ENCODE results near the gene LHX3.
A peak's percentile ranks its signal among the peaks of the same experiment; 100 is the strongest.

The LHX3 gene

GRCh38 chr9:136204838-136205706 lies at the start of gene LHX3:
Gene LHX3 (minus strand): TSS chr9:136205128. CDS start chr9:136205012, 116 bp downstream.
- no peak for DNase-seq

DNA sequence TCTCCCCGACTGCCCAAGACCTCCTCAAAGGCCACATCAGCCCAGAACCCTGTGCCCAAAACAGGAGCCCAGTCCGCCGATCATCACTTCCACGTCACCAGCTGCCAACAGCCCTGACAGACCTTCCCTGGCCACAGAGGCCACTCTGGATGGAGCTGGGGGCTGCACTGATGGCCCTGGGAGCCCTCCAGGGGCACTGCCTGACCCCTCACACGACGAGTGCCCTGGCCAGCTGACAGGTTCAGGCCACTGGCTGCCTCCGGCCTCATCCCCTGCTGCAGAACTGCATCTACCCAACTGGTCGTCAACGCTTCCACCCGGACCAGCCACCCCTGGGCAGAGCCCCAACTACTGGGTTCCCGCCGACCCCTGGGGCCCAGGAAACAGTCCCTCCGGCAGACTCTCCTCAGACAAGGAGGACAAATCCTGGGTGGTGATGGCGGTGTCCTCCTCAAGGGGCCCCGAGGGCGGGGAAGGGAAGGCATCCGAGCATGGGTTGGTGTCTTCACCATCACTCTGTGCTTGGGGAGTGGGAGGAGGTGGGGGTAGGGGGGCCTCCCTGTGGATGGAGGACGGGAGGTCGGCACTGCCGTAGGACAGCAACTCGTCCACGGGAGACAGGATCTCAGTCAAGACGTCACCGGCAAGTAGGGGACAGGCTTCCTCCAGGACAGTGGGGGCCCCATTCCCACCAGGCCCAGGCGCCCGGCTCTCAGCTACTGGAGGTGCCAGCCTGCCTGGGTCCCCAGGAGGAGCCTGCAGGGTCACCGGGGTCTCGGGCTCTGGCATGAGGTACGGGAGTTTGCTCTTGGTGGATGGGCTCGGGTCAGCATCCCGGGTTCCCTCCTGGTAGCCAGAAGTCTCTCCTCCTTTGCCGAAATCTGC lies 48.6 kb upstream of the LHX3 start:
- DNase-seq = no peak

GRCh38 chr9:136252846-136253245 lies 47.9 kb upstream of the LHX3 start:
- DNase-seq = no peak

DNA sequence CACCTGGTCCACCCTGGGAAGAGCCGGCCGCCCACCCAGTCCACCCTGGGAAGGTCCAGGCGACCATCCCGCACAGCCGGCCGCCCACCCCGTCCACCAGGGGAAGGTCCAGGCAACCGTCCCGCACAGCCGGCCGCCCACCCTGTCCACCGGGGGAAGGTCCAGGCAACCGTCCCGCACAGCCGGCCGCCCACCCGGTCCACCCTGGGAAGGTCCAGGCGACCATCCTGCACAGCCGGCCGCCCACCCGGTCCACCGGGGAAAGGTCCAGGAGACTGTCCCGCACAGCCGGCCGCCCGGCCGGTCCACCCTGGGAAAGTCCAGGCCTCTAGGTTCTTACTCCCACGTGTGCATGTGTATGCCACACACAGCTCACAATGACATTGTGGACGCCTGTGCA lies 47.4 kb upstream of the LHX3 start:
- DNase-seq = no peak

DNA sequence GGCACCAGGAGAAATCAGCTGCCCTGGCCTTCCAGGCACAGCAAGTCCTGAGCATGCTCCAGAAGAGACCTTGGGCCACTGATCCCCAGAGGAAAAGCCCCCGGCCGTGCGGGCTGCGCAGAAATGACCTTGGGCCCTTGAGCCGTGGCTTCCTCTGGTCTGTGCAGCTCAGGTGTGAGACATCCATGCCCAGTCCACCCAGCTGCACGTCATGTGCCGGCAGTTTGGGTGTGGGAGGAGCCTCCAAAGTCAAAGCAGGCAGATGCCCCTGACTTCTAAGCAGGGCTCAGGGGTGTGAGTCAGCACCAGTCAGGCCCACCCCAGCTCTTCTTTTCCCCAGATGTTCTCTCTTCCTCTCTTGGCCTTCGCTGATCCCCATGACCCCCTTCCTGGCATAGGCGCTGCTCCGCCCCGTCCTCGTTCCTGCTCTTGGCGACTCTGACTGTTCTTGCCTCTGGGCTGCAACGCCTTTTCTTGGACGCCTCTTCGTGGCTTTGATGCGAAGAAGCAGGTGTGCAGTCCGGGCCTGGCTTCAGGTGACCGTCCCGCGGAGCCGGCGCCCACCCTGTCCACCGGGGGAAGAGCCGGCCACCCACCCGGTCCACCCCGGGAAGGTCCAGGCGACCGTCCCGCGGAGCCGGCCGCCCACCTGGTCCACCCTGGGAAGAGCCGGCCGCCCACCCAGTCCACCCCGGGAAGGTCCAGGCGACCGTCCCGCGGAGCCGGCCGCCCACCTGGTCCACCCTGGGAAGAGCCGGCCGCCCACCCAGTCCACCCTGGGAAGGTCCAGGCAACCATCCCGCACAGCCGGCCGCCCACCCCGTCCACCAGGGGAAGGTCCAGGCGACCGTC lies 46.6 kb upstream of the LHX3 start:
- DNase-seq = no peak

DNA sequence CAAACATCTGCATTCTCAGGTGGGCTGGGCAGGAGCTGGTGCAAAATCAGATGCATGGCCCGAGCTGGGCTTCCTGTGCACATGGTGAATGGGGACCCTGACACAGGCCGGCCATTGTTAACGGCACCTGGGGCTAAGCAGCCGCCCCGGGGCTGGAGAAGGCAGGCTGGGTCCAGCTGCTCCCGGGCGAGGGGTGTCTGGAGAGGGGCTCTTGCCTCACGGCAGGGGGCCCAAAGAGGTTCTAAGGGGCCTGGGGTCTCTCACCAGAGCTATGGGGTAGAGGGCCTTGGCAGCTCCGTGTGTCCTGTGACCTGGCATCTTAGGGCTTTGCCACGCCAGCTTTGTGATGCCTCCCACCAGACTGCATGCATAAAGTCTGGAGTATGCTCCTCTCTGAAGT lies 45.7 kb upstream of the LHX3 start:
- no peak for DNase-seq

DNA sequence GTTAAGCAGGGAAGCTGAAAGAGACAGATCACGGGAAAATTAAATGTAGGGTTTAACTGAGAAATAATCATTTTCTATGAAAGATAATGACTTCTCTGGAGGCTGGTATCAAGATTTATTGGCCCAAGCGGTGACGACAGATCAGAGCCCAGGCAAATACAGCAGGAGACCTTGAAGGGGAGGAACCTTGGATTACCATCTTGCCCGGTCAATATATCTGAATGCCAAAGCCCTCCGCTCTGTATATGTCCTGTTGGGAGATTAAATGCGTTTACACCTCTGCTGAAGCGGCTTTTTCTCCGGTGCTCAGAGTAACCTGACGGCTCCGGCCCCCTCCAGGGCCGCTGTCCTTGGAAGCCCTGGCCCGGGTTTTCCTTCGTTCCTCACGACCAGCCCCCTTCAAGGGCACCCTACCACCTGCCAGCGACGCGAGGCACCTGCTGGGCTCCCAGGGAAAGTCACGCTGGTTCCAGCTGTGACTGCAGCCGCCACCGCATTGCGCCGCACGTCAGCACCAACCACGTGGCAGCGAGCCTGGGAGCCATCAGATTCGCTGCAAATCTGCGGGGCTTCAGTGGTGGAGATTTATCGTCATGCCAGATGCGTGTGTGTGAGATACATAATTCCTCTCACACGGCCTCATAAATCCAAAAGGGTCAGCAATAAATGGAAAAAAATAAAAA lies 45.1 kb upstream of the LHX3 start:
- DNase-seq = no peak

GRCh38 chr9:136248951-136249876 lies 44.3 kb upstream of the LHX3 start:
- no peak for DNase-seq

GRCh38 chr9:136247947-136248637 lies 43.2 kb upstream of the LHX3 start:
- DNase-seq = no peak

GRCh38 chr9:136247551-136247916 lies 42.6 kb upstream of the LHX3 start:
- no peak for DNase-seq

- DNase-seq = no peak
Observed at GRCh38 chr9:136246849-136247550, 42.1 kb upstream of the LHX3 start.

GRCh38 chr9:136245219-136246150 lies 40.6 kb upstream of the LHX3 start, which contains the start of gene QSOX2:
Gene QSOX2 (minus strand): TSS chr9:136245812. CDS start chr9:136245803, 9 bp downstream.
- DNase-seq = peak in 1 of 2 experiments; percentile 78

DNA sequence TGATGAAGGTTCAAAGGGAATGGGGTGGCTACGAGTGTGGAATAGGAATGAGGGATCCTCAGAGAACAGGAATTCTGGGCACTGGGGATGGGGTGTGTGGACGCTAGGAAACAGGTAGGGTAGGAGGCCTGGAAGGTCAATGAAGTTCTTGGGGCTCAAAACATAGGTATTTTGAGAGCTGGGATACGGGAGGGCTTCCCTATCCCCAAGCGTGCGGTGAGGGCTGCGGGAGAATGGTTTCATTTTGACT lies 40.0 kb upstream of the LHX3 start:
- no peak for DNase-seq

- no peak for DNase-seq
Observed at GRCh38 chr9:136244122-136244968, 39.4 kb upstream of the LHX3 start.

DNA sequence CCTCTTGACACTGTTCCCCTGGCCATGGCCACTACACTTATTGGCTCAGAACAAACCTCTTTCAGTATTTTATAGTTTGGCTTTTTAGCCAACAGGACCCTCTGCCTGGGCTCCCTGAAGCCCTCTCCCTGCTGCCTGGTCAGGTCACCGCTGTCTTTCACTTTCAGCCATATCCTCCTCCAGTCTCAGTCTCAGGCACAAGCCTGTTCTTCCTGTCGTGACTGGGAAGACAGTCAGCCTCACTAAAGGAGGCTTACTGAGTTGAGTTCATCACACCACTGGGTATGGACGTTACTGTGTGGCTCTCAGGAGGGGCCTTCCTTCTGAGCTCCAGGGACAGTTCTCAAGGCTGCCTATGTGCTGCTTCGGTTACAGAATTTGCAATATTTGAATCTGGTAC lies 38.7 kb upstream of the LHX3 start:
- no peak for DNase-seq

DNA sequence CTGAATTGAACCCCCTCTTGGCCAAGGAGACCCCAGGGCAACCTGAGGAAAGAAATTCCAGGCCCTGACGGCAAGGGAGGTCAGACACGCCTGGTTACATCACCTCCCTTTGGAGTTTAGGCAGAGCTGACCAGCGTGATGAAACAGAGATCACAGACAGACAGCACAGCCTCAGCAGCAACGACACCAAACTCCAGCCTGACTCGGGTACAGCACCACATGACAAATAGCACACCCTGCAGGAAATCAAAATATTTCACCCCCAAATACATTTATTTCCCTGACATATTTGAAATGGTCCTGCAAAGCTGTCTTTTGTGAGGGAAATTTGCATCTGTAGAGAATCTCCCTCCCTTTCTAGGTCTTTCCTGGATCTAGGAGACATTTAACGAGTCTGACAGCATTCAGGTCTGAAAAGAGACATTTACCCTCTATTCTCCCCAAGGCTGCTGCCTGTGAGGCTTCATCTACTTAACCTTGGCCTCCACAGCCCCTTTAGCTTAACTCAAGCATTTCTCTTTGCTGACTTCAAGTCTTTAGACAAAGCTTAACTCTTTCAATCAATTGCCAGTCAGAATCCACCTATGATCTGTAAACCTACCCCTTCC lies 38.1 kb upstream of the LHX3 start:
- DNase-seq = no peak

DNA sequence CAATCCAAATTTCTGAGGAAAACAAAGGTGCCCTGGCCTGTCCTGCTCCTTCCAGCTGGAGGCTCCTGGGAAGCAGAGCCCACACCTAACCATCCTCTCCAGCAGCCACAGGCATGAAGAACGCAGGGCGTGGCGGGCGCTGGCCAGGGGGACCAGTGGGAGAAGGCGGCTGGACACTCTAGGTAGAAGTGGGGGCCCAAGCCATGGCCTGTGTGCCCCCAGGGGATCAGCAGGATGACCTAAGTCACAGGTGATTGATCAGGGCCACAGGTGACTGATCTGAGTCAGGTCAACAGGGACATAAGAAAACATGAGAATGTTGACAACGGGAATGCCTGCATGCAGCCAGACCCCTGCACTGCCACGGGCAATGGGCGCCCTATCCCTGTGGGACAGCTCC lies 37.3 kb upstream of the LHX3 start:
- no peak for DNase-seq

DNA sequence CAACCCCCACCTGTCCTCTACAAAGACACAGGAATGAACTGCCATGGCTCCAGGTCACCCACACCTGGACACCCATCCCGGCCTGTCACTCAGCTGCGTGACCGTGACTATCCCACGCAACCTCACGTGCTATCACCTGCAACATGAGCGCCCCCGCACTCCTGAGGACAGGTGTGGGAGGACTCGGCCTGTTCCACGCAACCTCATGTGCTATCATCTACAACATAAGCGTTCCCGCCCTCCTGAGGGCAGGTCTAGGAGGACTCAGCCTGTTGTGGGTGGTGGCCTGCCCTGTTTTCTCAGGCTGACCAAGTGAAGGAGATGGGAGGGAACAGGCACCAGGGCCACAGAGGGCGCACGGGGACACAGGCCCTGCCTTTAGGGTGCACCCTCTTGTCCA lies 36.6 kb upstream of the LHX3 start:
- DNase-seq = no peak

Measured in NCI-H526 (cell line).